ENCODE results near the gene SET.

SET gene

GRCh38 chr9:128714586-128715435 is 25.8 kb downstream of the SET start:
- TF ChIP-seq ZC3H10 (CRISPR knock-in tag; IDR thresholded peaks at IDR 0.05) = no peak
- no peak for TF ChIP-seq OSR1 (CRISPR knock-in tag; IDR thresholded peaks at IDR 0.05)
- TF ChIP-seq TCF4 (CRISPR knock-in tag; IDR thresholded peaks at IDR 0.05; ENCODE audit: borderline replicate concordance) = no peak
- no peak for TF ChIP-seq ZFP3 (CRISPR knock-in tag; IDR thresholded peaks at IDR 0.05)
- TF ChIP-seq PPARA (CRISPR knock-in tag; IDR thresholded peaks at IDR 0.05; ENCODE audit: borderline replicate concordance) = no peak
- no peak for TF ChIP-seq CSDC2 (CRISPR knock-in tag; IDR thresholded peaks at IDR 0.05)
- TF ChIP-seq CSRNP3 (CRISPR knock-in tag; IDR thresholded peaks at IDR 0.05) = no peak
- no peak for TF ChIP-seq ZNF8 (CRISPR knock-in tag; IDR thresholded peaks at IDR 0.05)
- TF ChIP-seq ISL1 (CRISPR knock-in tag; IDR thresholded peaks at IDR 0.05) = no peak
- TF ChIP-seq SNAI2 (CRISPR knock-in tag; IDR thresholded peaks at IDR 0.05) = no peak
- no peak for TF ChIP-seq CREB5 (CRISPR knock-in tag; IDR thresholded peaks at IDR 0.05; ENCODE audit: low read depth)
- TF ChIP-seq TSHZ2 (CRISPR knock-in tag; IDR thresholded peaks at IDR 0.05) = no peak
- no peak for ATAC-seq

- TF ChIP-seq PPARA (CRISPR knock-in tag; IDR thresholded peaks at IDR 0.05; ENCODE audit: borderline replicate concordance) (no peak), ZNF8 (CRISPR knock-in tag; IDR thresholded peaks at IDR 0.05) (no peak), ESRRG (CRISPR knock-in tag; IDR thresholded peaks at IDR 0.05) (no peak), ZFP3 (CRISPR knock-in tag; IDR thresholded peaks at IDR 0.05) (no peak), ZC3H10 (CRISPR knock-in tag; IDR thresholded peaks at IDR 0.05) (no peak), TOX (CRISPR knock-in tag; IDR thresholded peaks at IDR 0.05; ENCODE audit: borderline replicate concordance) (no peak)
- ATAC-seq = no peak
Observed at GRCh38 chr9:128715436-128715750, 26.4 kb downstream of the SET start.

- peak; percentile 22 for ATAC-seq
- TF ChIP-seq CREB5 (CRISPR knock-in tag; IDR thresholded peaks at IDR 0.05; ENCODE audit: low read depth) = no peak
- no peak for TF ChIP-seq SNAI2 (CRISPR knock-in tag; IDR thresholded peaks at IDR 0.05)
- no peak for TF ChIP-seq PATZ1 (CRISPR knock-in tag; IDR thresholded peaks at IDR 0.05; ENCODE audit: borderline replicate concordance)
- no peak for TF ChIP-seq ZNF565 (CRISPR knock-in tag; conservative IDR thresholded peaks at IDR 0.05; ENCODE audit: low read depth)
- TF ChIP-seq GLIS3 (CRISPR knock-in tag; IDR thresholded peaks at IDR 0.05) = no peak
- no peak for TF ChIP-seq ZNF70 (CRISPR knock-in tag; IDR thresholded peaks at IDR 0.05)
- no peak for TF ChIP-seq CSRNP3 (CRISPR knock-in tag; IDR thresholded peaks at IDR 0.05)
- TF ChIP-seq ZFP30 (CRISPR knock-in tag; IDR thresholded peaks at IDR 0.05) = no peak
- no peak for TF ChIP-seq TSHZ2 (CRISPR knock-in tag; IDR thresholded peaks at IDR 0.05)
- no peak for TF ChIP-seq POU6F1 (CRISPR knock-in tag; IDR thresholded peaks at IDR 0.05; ENCODE audit: borderline replicate concordance, low read depth)
- TF ChIP-seq TOX (CRISPR knock-in tag; IDR thresholded peaks at IDR 0.05; ENCODE audit: borderline replicate concordance) = no peak
- no peak for TF ChIP-seq ZFP3 (CRISPR knock-in tag; IDR thresholded peaks at IDR 0.05)
Observed at GRCh38 chr9:128716581-128717254, 27.7 kb downstream of the SET start.
